Prostate gland (tissue), 2 donors: Measurements from ENCODE around the gene PRL. TPM values are rescaled to one million over a fixed set of nuclear protein-coding genes. Genes with fewer than 3 reads are reported as not detected.

ENCODE experiments used
- DNase-seq: peaks from one replicate; pipeline ENCODE4 v3.0.0-alpha.2; 2019; ENCODE audit warnings: low spot score
- H3K27ac ChIP-seq, 2 donors: fragments of 200-600 bp; sonication (generic); 2 replicates each; pipeline ENCODE4 v1.5.1; 2017 to 2019
- H3K27me3 ChIP-seq: fragments of 200-600 bp; sonication (generic); replicated peaks from 2 replicates; pipeline ENCODE4 v1.5.1; 2019; ENCODE audit not compliant: insufficient read depth
- H3K36me3 ChIP-seq, 2 donors: fragments of 200-600 bp; sonication (generic); 1 replicate in 1 of 2; 2 replicates in 1 of 2; pipeline versions ENCODE4 v1.5.1 to v1.8.1; 2017 to 2019
- H3K4me1 ChIP-seq: fragments of 200-600 bp; sonication (generic); replicated peaks from 2 replicates; pipeline ENCODE4 v1.5.1; 2019
- H3K4me3 ChIP-seq, 2 donors: fragments of 200-600 bp; sonication (generic); 2 replicates each; pipeline ENCODE4 v1.5.1; 2017 to 2019
- H3K9me3 ChIP-seq: fragments of 200-600 bp; sonication (generic); 2 replicates; pipeline ENCODE4 v1.5.1; 2017
- CTCF ChIP-seq, 4 experiments: fragments of 200-600 bp in 2 of 4; fragments of 450-650 bp in 2 of 4; sonication (generic) in 2 of 4; IDR thresholded peaks; 1 replicate in 3 of 4; 2 replicates in 1 of 4; pipeline ENCODE4 v1.5.1; 2016 to 2019; ENCODE audit warnings: antibody characterized with exemption in 4 of 4, mild to moderate bottlenecking in 2 of 4, moderate library complexity in 2 of 4
- POLR2A ChIP-seq: fragments of 450-650 bp; IDR thresholded peaks from one replicate; pipeline ENCODE4 v1.6.1; 2016; ENCODE audit warnings: antibody characterized with exemption, mild to moderate bottlenecking
- POLR2AphosphoS5 ChIP-seq: sonication (generic); formaldehyde crosslinking; IDR thresholded peaks from one replicate; pipeline ENCODE4 v1.6.1; 2017; ENCODE audit warnings: antibody characterized with exemption
- WGBS: methylation state at CpG from one replicate; pipeline ENCODE4 v1.1.5; 2018; 5-methylcytosine and 5-hydroxymethylcytosine counted together
- intact Hi-C: fragments of 100-400 bp; cut with DNase I; formaldehyde crosslinking; loops from one replicate; pipeline ENCODE4 v1.14.2; 2022
- total RNA-seq, 2 donors: library from RNA; depleted of rRNA; stranded (reverse); fragments of >200 nt; gene quantifications; one replicate each; pipeline ENCODE4 v1.1.0, GENCODE V29; 2016

Gene PRL
- total RNA-seq, 2 donors from 2014 or later, result not detected

- Histone ChIP-seq H3K27me3 (no peaks in the 10 kb centered on the region), H3K36me3 (no peaks in the 10 kb centered on the region), H3K4me3 (no peak overlapping the region), H3K9me3 (no peaks in the 10 kb centered on the region), H3K4me1 (no peaks in the 10 kb centered on the region), H3K27ac (no peak overlapping the region)
- intact Hi-C loops, result no loop called here
- 59% methylated on average over 7 of the region's 7 CpGs for WGBS
- no peak for TF ChIP-seq POLR2AphosphoS5
- no peak for TF ChIP-seq CTCF (IDR thresholded peaks at IDR 0.05)
- TF ChIP-seq POLR2A, result no peak
- DNase-seq, result no peak
Measured at GRCh38 chr6:22271081-22271480, 25.8 kb downstream of the PRL start.

- TF ChIP-seq POLR2A, result no peak
- no peak for TF ChIP-seq POLR2AphosphoS5
- TF ChIP-seq CTCF (IDR thresholded peaks at IDR 0.05), result no peak
- no peak overlapping the region for H3K27ac ChIP-seq
- no peaks in the 10 kb centered on the region for H3K36me3 ChIP-seq
- no peaks in the 10 kb centered on the region for H3K4me1 ChIP-seq
- intact Hi-C loops, result no loop called here
- 90% methylated on average over 2 of the region's 2 CpGs for WGBS
- no peak overlapping the region for H3K4me3 ChIP-seq
- no peak for DNase-seq
- H3K9me3 ChIP-seq, result no peaks in the 10 kb centered on the region
- H3K27me3 ChIP-seq, result no peaks in the 10 kb centered on the region
Measured at GRCh38 chr6:22263748-22264147, 33.1 kb downstream of the PRL start.

- Histone ChIP-seq H3K4me3 (no peak overlapping the region), H3K27ac (no peak overlapping the region), H3K9me3 (no peaks in the 10 kb centered on the region), H3K27me3 (no peaks in the 10 kb centered on the region), H3K4me1 (no peaks in the 10 kb centered on the region), H3K36me3 (no peaks in the 10 kb centered on the region)
- no peak for TF ChIP-seq CTCF (IDR thresholded peaks at IDR 0.05)
- TF ChIP-seq POLR2A, result no peak
- TF ChIP-seq POLR2AphosphoS5, result no peak
- DNase-seq, result no peak
- intact Hi-C loops, result no loop called here
- WGBS, result 26% methylated on average over 3 of the region's 3 CpGs
Measured at GRCh38 chr6:22254886-22255285, 42.0 kb downstream of the PRL start.

- DNase-seq, result no peak
- intact Hi-C loops, result no loop called here
- Histone ChIP-seq H3K4me1 (no peaks in the 10 kb centered on the region), H3K9me3 (no peaks in the 10 kb centered on the region), H3K27me3 (no peaks in the 10 kb centered on the region), H3K4me3 (no peak overlapping the region), H3K27ac (no peak overlapping the region), H3K36me3 (no peaks in the 10 kb centered on the region)
- WGBS, result 29% methylated on average over 1 of the region's 1 CpG
- no peak for TF ChIP-seq POLR2AphosphoS5
- no peak for TF ChIP-seq POLR2A
- TF ChIP-seq CTCF (IDR thresholded peaks at IDR 0.05), result no peak
Measured at GRCh38 chr6:22253955-22254655, 42.7 kb downstream of the PRL start.

- no peaks in the 10 kb centered on the region for H3K4me1 ChIP-seq
- no peaks in the 10 kb centered on the region for H3K36me3 ChIP-seq
- 45% methylated on average over 2 of the region's 2 CpGs for whole genome bisulfite sequencing
- no peaks in the 10 kb centered on the region for H3K9me3 ChIP-seq
- H3K4me3 ChIP-seq, result no peak overlapping the region
- DNase-seq, result no peak
- no peak overlapping the region for H3K27ac ChIP-seq
- intact Hi-C loops, result no loop called here
- H3K27me3 ChIP-seq, result no peaks in the 10 kb centered on the region
- no peak for TF ChIP-seq POLR2AphosphoS5
- TF ChIP-seq POLR2A, result no peak
- TF ChIP-seq CTCF (IDR thresholded peaks at IDR 0.05), result no peak
Measured at GRCh38 chr6:22251348-22251747, 45.5 kb downstream of the PRL start.
